HepG2 (cell line): ENCODE data around the gene WWC2. TPM values are rescaled to one million over a fixed set of nuclear protein-coding genes. Genes with fewer than 3 reads are reported as not detected.

Source experiments
- ASH2L ChIP-seq: fragments of 300-600, 200-600 bp; sonication (generic); IDR thresholded peaks from 2 replicates; pipeline ENCODE4 v1.7.0; 2017; ENCODE audit warnings: low read depth, mild to moderate bottlenecking, moderate library complexity, mixed read lengths, low read length; ENCODE audit not compliant: insufficient read length
- DMTF1 ChIP-seq: sonication (generic); formaldehyde crosslinking; IDR thresholded peaks from 2 replicates; pipeline ENCODE4 v1.4.0; 2020; ENCODE audit warnings: mild to moderate bottlenecking, missing genetic modification reagents
- FOXM1 ChIP-seq: sonication (generic); formaldehyde crosslinking; IDR thresholded peaks from 2 replicates; pipeline ENCODE4 v1.5.0; 2020; ENCODE audit warnings: missing genetic modification reagents
- HMGA1 ChIP-seq: sonication (generic); formaldehyde crosslinking; conservative IDR thresholded peaks from 2 replicates; pipeline ENCODE4 v1.4.0; 2020; ENCODE audit warnings: missing genetic modification reagents
- HNRNPUL1 ChIP-seq: fragments of 200-400 bp; formaldehyde crosslinking; IDR thresholded peaks from 2 replicates; pipeline ENCODE4 v1.6.1; 2017; ENCODE audit warnings: low read depth, mild to moderate bottlenecking, low read length, moderate library complexity
- KLF16 ChIP-seq, 2 experiments: sonication (generic) in 1 of 2; formaldehyde crosslinking in 1 of 2; IDR thresholded peaks; 2 replicates each; pipeline versions ENCODE4 v1.6.1 to v1.8.0; 2016 to 2023; ENCODE audit warnings: missing genetic modification reagents in 2 of 2, missing compliant biosample characterization in 1 of 2
- MXD4 ChIP-seq: IDR thresholded peaks from 2 replicates; pipeline ENCODE4 v1.6.1; 2016; ENCODE audit warnings: mild to moderate bottlenecking, missing biosample characterization, missing genetic modification reagents
- NCOA2 ChIP-seq: sonication (generic); formaldehyde crosslinking; IDR thresholded peaks from 2 replicates; pipeline ENCODE4 v1.8.0; 2022; ENCODE audit warnings: inconsistent platforms
- PHF5A ChIP-seq: IDR thresholded peaks from one replicate; pipeline ENCODE4 v1.6.1; 2018; ENCODE audit warnings: low read depth, missing genetic modification reagents; ENCODE audit not compliant: unreplicated experiment
- PITX1 ChIP-seq: sonication (generic); formaldehyde crosslinking; IDR thresholded peaks from 2 replicates; pipeline ENCODE4 v1.5.1; 2020; ENCODE audit warnings: mild to moderate bottlenecking, missing genetic modification reagents
- SOX5 ChIP-seq: IDR thresholded peaks from 2 replicates; pipeline ENCODE4 v1.6.1; 2016; ENCODE audit warnings: borderline replicate concordance
- SRY ChIP-seq: sonication (generic); formaldehyde crosslinking; IDR thresholded peaks from 2 replicates; pipeline ENCODE4 v1.8.0; 2022; ENCODE audit warnings: mild to moderate bottlenecking, missing genetic modification reagents
- TBX3 ChIP-seq: fragments of 450-650 bp; IDR thresholded peaks from 2 replicates; pipeline ENCODE4 v1.6.1; 2017; ENCODE audit warnings: antibody characterized with exemption, mild to moderate bottlenecking, inconsistent platforms, borderline replicate concordance
- THAP11 ChIP-seq: IDR thresholded peaks from 2 replicates; pipeline ENCODE4 v1.6.1; 2016; ENCODE audit warnings: missing biosample characterization, missing genetic modification reagents
- ZBTB3 ChIP-seq: sonication (generic); formaldehyde crosslinking; IDR thresholded peaks from 2 replicates; pipeline ENCODE4 v1.4.0; 2020; ENCODE audit warnings: low read depth, mild to moderate bottlenecking, moderate library complexity, missing genetic modification reagents, borderline replicate concordance
- ZFP90 ChIP-seq: sonication (generic); formaldehyde crosslinking; IDR thresholded peaks from 2 replicates; pipeline ENCODE4 v1.8.0; 2022; ENCODE audit warnings: missing genetic modification reagents, mild to moderate bottlenecking, inconsistent platforms, borderline replicate concordance
- ZNF121 ChIP-seq: sonication (generic); formaldehyde crosslinking; IDR thresholded peaks from 2 replicates; pipeline ENCODE4 v1.5.0; 2020; ENCODE audit warnings: mild to moderate bottlenecking, missing genetic modification reagents
- ZNF274 ChIP-seq: sonication (generic); formaldehyde crosslinking; IDR thresholded peaks from 2 replicates; pipeline ENCODE4 v1.5.1; 2020; ENCODE audit warnings: mild to moderate bottlenecking, missing genetic modification reagents
- ZNF331 ChIP-seq: sonication (generic); formaldehyde crosslinking; IDR thresholded peaks from 2 replicates; pipeline ENCODE4 v1.4.0; 2020; ENCODE audit warnings: missing genetic modification reagents
- ZNF343 ChIP-seq: sonication (generic); formaldehyde crosslinking; IDR thresholded peaks from 2 replicates; pipeline ENCODE4 v1.4.0; 2020; ENCODE audit warnings: mild to moderate bottlenecking, missing genetic modification reagents
- ZNF441 ChIP-seq: sonication (generic); formaldehyde crosslinking; IDR thresholded peaks from 2 replicates; pipeline ENCODE4 v1.7.0; 2021; ENCODE audit warnings: missing genetic modification reagents, borderline replicate concordance
- ZNF713 ChIP-seq: sonication (generic); formaldehyde crosslinking; IDR thresholded peaks from 2 replicates; pipeline ENCODE4 v1.4.0; 2020; ENCODE audit warnings: mild to moderate bottlenecking, missing genetic modification reagents
- polyA plus RNA-seq, 8 experiments: library from polyadenylated mRNA; depleted of rRNA in 3 of 8; stranded (reverse) in 7 of 8; unstranded in 1 of 8; fragments of >200 nt; fragmentation: Illumina TruSeq in 4 of 8; extraction: Trizol in 4 of 8; gene quantifications; 2 replicates each; pipeline versions ENCODE4 v1.2.1 to v1.2.3, GENCODE V29; 2011 to 2016; ENCODE audit warnings: low read depth in 4 of 8, missing spikeins in 1 of 8, mixed read lengths in 1 of 8; ENCODE audit not compliant: insufficient read depth in 1 of 8
- total RNA-seq, 5 experiments: library from RNA; depleted of rRNA; stranded (reverse); fragments of >200 nt; fragmentation: Illumina TruSeq; extraction: Trizol; gene quantifications; 2 replicates each; pipeline ENCODE4 v1.2.3, GENCODE V29; 2016; ENCODE audit warnings: low read depth in 1 of 5
- TF ChIP-seq, protein P1 (sequence below): IDR thresholded peaks from 2 replicates; pipeline ENCODE4 v1.6.1; 2016; ENCODE audit warnings: mild to moderate bottlenecking
- TF ChIP-seq, protein P2 (sequence below): sonication (generic); IDR thresholded peaks from 2 replicates; pipeline ENCODE4 v1.6.1; 2016; ENCODE audit warnings: low read depth, borderline replicate concordance
- TF ChIP-seq, protein P3 (sequence below): sonication (generic); formaldehyde crosslinking; conservative IDR thresholded peaks from 2 replicates; pipeline ENCODE4 v1.4.0; 2020; ENCODE audit warnings: missing genetic modification reagents

Gene WWC2
- total and polyA plus RNA-seq, 2 of the 13 experiments (the other 11 are each of a cell fraction or from before 2014, with no cell fraction given) = 40.0 to 50.1 TPM

DNA sequence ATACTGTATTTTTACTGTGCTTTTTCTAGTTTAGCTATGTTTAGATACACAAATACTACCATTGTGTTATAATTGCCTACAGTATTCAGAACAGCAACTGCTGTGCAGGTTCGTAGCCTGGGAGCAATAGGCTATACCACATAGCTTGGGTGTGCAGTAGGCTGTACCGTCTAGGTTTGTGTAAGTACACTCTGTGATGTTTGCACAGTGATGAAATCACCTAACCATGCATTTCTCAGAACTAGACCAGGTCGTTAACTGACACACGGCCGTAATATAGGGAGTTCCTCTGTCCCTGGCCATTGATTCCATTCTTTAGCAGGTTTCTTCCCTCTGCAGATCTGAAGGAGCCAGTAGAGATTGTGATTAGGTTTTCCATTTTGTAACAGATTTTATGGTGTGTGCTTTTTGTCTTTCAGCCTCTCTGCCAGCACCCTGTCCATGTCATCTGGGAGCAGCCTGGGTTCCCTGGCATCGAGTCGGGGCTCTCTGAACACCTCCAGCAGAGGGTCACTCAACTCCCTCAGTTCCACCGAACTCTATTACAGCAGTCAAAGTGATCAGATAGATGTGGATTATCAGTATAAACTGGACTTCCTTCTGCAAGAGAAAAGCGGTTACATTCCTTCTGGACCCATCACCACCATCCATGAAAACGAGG, 161.6 kb downstream of the WWC2 start (continued):
- TF ChIP-seq, protein P1, sequence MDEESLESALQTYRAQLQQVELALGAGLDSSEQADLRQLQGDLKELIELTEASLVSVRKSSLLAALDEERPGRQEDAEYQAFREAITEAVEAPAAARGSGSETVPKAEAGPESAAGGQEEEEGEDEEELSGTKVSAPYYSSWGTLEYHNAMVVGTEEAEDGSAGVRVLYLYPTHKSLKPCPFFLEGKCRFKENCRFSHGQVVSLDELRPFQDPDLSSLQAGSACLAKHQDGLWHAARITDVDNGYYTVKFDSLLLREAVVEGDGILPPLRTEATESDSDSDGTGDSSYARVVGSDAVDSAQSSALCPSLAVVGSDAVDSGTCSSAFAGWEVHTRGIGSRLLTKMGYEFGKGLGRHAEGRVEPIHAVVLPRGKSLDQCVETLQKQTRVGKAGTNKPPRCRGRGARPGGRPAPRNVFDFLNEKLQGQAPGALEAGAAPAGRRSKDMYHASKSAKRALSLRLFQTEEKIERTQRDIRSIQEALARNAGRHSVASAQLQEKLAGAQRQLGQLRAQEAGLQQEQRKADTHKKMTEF (CRISPR knock-in tag) = no peak
- TF ChIP-seq SRY (CRISPR knock-in tag) (no peak), PITX1 (CRISPR knock-in tag) (no peak), TBX3 (no peak), HMGA1 (CRISPR knock-in tag) (no peak), ZNF713 (CRISPR knock-in tag) (no peak), FOXM1 (CRISPR knock-in tag) (no peak), THAP11 (CRISPR knock-in tag) (0 out of 2 replicates have a peak, but pooled peaks have one; percentile 27), ZNF274 (CRISPR knock-in tag) (no peak), KLF16 (CRISPR knock-in tag; IDR thresholded peaks at IDR 0.05) (0 out of 4 replicates have a peak, but pooled peaks of 1 of the 2 experiments have one; percentile 48), ZNF331 (CRISPR knock-in tag) (peak; percentile 91), MXD4 (CRISPR knock-in tag) (no peak), ZBTB3 (CRISPR knock-in tag) (no peak), NCOA2 (CRISPR knock-in tag) (peak; percentile 39; the same call in 1 of the 2 replicates), ZFP90 (CRISPR knock-in tag) (no peak), PHF5A (CRISPR knock-in tag) (no peak), ASH2L (no peak), ZNF343 (no peak), ZNF121 (CRISPR knock-in tag) (peak; percentile 72), ZNF441 (CRISPR knock-in tag) (no peak), SOX5 (CRISPR knock-in tag) (peak; percentile 51; the same call in 1 of the 2 replicates), DMTF1 (CRISPR knock-in tag) (no peak), HNRNPUL1 (no peak)
- TF ChIP-seq, protein P2, sequence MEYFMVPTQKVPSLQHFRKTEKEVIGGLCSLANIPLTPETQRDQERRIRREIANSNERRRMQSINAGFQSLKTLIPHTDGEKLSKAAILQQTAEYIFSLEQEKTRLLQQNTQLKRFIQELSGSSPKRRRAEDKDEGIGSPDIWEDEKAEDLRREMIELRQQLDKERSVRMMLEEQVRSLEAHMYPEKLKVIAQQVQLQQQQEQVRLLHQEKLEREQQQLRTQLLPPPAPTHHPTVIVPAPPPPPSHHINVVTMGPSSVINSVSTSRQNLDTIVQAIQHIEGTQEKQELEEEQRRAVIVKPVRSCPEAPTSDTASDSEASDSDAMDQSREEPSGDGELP = no peak
- TF ChIP-seq, protein P3, sequence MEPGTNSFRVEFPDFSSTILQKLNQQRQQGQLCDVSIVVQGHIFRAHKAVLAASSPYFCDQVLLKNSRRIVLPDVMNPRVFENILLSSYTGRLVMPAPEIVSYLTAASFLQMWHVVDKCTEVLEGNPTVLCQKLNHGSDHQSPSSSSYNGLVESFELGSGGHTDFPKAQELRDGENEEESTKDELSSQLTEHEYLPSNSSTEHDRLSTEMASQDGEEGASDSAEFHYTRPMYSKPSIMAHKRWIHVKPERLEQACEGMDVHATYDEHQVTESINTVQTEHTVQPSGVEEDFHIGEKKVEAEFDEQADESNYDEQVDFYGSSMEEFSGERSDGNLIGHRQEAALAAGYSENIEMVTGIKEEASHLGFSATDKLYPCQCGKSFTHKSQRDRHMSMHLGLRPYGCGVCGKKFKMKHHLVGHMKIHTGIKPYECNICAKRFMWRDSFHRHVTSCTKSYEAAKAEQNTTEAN = peak; percentile 83; the same call in 1 of the 2 replicates
